CD4-positive, alpha-beta T cell treated with Interleukin-4 for 4 hours (primary cell): ENCODE data around the gene SNCAIP.

Experiments
- DNase-seq: peaks from one replicate; pipeline ENCODE4 v3.0.0-alpha.2; 2020

Gene SNCAIP

DNA sequence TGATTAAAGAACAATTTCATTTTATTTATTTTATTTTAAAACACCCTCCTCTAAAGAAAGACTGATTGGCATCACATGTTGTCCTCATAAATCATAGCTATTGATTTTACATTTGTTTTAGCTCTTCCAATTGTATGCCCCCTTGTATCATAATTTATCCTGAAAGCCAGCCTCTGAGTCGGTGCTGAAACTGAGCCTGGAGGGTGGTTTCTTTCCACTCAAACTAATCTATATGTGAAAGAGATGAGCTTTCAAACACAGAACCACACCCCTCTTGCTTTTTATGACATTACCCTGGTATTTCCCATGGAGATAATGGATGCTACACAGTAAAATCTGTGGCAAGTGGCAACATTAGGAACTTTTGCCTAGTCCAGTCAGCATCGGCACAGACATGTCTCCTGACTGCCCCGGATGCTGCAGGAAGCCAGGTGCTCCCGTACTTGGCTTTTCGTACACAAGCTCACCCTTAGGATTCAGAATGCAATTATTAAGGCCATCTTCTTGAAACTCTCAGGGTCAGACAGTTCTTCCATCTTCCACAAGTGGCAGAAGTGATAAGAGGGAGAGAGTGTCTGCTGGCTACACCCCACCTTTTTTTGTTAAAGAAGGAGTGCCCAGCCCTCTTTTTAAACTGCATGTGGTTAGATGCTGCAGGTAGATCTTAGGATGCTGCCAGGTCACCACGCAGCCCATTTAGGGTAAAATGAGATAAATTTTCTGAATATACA is 91.1 kb downstream of the SNCAIP start:
- DNase-seq: no peak

- DNase-seq: no peak
These were observed 92.0 kb downstream of the SNCAIP start for GRCh38 chr5:122404018-122404417.

DNA sequence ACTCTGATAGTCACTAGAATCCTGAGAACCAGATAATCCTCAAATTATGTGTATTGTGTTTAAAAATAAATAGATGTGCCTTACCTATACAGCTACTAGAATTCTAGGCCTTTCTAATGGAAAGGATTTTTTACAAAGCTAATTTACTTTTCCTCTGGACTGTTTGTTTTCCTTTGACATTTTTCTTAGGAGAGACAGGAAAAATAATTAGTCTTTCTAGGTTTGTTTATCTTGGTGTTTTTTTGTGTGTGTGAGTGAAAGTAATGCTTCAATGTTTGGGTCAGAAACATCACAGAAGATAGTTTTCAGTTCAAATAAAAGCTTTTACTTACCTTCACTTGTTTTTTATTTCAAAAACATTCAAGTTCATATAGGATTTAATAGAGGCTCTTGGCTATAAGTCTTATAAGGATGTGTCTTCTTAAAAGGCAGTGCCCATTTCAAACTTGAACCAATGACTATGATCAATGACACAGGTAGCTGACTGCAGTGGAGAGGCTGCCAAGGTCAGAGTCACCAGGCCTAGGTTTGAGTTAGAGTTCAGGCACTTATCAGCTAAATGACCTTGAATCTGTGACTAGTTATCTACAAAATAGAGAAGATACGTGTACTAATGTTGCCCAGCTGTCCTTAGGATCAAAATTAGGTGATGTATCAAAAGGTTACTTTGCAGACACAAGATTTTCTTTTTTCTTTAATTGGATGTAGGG is 92.8 kb downstream of the SNCAIP start:
- DNase-seq: no peak

GRCh38 chr5:122405751-122406150 is 93.7 kb downstream of the SNCAIP start:
- DNase-seq: no peak

GRCh38 chr5:122406181-122406580 is 94.1 kb downstream of the SNCAIP start:
- no peak for DNase-seq

DNA sequence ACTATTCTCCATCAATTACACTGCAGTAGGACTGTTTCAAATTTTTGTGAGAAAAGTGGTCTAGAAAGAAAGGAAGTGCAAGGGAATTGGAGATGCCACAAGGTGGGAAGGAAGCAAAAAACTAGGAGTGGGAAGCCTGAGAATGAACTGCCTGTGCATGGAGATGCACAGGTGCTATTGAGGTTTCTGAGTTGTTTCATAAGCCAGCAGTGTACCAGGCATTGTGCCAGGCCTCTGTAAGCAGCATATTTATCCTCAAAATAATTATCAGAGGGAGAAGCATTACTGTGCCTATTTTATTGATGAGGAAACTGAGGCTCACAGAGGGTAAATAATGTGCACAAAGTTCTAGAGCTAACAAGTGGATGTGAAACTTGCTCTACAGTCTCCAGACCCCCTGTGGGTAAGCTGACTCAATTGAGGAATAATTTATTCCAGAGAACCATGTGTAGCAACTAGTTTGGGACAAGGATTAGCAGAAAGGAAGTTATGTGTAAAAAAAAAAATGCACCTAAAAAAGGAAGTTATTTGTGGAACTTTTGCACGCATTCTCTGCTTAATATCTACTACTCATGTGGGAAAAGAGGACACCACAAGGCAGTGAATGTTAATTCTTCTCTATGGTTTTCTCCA is 96.7 kb downstream of the SNCAIP start:
- no peak for DNase-seq

GRCh38 chr5:122412966-122413365 is 100.9 kb downstream of the SNCAIP start:
- DNase-seq: no peak

DNA sequence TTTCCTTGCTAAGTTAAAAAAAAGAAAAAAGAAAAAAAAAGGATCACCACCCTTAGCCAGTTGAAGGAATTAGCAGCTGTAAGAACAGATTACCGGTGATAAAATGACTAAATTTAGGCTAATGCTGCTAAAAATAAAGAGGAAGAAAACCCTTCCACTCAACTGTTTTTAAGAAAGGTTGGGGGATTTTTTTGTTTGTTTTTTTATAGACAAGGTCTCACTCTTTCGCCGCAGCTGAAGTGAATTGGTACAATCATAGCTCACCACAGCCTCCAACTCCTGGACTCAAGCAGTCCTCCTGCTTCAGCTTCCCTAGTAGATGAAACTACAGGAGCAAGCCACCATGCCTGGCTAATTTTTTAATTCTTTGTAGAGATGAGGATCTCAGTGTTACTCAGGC is 101.7 kb downstream of the SNCAIP start:
- DNase-seq: no peak

- DNase-seq: no peak
These were observed 103.2 kb downstream of the SNCAIP start for GRCh38 chr5:122415030-122415800.

DNA sequence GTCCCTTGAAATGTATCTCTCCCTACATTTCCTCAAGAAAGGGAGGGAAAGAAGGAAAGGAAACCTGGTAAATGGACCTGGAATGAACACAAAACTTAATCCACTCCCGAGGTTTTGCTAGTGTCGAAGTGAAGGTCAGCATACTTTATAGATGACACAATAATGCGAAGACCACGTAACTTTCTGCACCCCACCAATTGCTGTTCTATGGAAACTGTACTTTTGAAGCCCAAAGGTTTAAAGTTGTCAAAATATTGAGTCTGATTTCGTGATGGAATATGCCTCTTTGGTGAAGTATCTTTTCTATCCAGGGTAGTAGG is 103.7 kb downstream of the SNCAIP start:
- DNase-seq: no peak

DNA sequence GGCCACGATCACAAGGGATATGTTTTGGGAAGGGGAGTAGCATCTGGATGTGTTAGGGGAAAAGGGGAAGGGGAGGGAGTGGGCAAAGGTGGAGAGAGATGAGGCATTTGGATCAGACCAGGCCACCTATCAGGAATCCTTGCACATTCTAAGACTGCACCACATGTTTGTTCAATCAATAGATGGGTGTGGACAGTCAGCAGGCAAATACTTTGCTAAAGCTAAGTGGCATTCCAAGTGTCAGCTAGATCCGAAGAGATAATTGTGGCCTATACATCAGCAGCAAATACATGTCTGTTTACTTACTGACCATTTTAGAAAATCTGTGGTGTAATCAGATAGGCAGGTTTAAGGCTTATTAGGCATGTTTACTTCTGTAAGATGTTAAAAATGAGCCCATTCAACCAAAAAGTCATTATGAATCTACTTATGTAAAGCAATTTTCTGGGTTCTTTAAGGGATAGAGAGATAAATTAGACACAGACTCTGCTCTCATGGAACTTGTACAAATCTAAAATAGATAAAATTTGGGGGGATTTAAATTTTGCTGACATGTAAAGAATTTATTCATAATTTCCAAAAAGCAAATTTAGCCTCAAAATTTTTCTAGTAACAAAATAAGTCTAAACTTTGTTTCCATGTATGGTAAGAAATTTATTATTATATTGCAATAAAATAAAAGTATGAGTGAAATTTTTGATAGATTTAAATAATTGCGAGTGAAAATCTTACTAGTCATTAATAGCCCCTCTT is 107.3 kb downstream of the SNCAIP start:
- no peak for DNase-seq

- no peak for DNase-seq
These were observed 108.1 kb downstream of the SNCAIP start for GRCh38 chr5:122420091-122420490.

GRCh38 chr5:122420537-122421236 is 108.7 kb downstream of the SNCAIP start:
- no peak for DNase-seq

GRCh38 chr5:122421374-122422079 is 109.5 kb downstream of the SNCAIP start:
- DNase-seq: no peak

- DNase-seq: no peak
These were observed 111.2 kb downstream of the SNCAIP start for GRCh38 chr5:122423221-122423620.

DNA sequence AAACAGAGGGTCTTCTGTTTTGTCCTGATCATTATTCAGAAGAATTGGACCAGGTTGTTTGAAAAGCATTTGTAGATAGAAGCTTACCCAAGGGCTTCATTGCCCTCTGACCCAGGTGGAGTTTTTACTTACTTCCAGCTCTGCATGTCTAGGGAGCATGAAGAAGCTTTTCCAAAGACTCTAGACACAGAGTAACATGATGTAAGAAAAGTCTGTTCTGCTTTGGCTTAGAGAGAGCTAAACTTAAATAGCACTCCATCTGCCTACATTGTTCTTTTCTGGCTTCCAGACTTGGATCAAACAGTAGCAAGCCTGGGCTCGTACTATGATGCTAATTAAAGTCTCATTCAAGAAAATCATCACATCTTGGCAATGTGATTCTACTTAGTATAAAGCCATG is 112.1 kb downstream of the SNCAIP start:
- no peak for DNase-seq

GRCh38 chr5:122426301-122426700 is 114.3 kb downstream of the SNCAIP start:
- no peak for DNase-seq

DNA sequence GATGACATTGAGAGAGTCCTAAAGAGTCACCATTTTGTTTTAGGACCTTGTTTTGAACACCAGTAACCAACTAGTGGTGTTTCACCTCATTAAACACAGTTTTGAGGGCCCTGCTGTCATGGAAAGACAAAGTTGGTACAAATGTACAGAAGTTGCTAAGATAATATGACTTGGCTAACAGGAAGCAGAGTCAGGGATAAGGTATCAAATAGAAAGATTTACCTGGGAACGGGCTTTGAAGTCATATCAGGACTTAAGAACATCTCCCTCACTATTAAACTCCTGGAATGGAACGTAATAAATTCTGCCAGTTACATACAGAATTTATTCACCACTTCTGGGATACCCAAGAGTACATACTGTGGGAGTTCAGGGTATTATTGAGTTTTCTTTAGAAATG is 115.6 kb downstream of the SNCAIP start:
- DNase-seq: no peak

- DNase-seq: no peak
These were observed 117.7 kb downstream of the SNCAIP start for GRCh38 chr5:122429545-122430318.

DNA sequence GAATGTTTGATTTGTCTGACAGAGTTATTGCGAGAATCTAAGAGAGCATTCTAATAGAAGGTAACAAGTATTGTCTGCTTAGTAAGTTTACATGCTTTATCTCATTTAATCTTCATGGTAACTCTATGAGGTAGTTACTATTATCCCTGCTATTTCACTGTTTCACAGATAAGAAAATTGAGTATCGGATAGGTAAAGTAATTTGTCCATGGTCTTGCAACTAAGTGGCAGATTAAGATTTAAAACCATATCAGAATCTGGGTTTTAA is 118.2 kb downstream of the SNCAIP start:
- DNase-seq: no peak

GRCh38 chr5:122431298-122431697 is 119.3 kb downstream of the SNCAIP start:
- DNase-seq: no peak
